ENCODE data around the gene IRF2BPL.

Gene IRF2BPL

GRCh38 chr14:77028384-77029231, at the start of gene IRF2BPL:
Gene IRF2BPL (minus strand): TSS chr14:77028708. CDS start chr14:77027792, 916 bp downstream.
- no peaks in the 10 kb centered on the region for H3K27me3 ChIP-seq (ENCODE audit: control insufficient read depth in 1 of 2, insufficient read depth in 2 of 2, low read length in 2 of 2)
- H3K36me3 ChIP-seq (ENCODE audit: insufficient read depth, low read length) = peaks cover 12% of the 10 kb centered on the region
- H3K9ac ChIP-seq (ENCODE audit: low read length) = peak within 1 kb of the TSS; percentile 78
- H3K9me3 ChIP-seq (ENCODE audit: low read length) = no peaks in the 10 kb centered on the region
- H3K4me3 ChIP-seq (ENCODE audit: low read depth in 1 of 2, low read length in 2 of 2) = peak within 1 kb of the TSS; percentile 74 to 88
- peaks cover 46% of the 10 kb centered on the region for H3K4me1 ChIP-seq (ENCODE audit: insufficient read depth, low read length)
- H3K27ac ChIP-seq (ENCODE audit: low read depth, low read length) = peak within 1 kb of the TSS; percentile 100

- no peaks in the 10 kb centered on the region for H3K27me3 ChIP-seq (ENCODE audit: control insufficient read depth in 1 of 2, insufficient read depth in 2 of 2, low read length in 2 of 2)
- H3K27ac ChIP-seq (ENCODE audit: low read depth, low read length) = no peak overlapping the region
- H3K4me1 ChIP-seq (ENCODE audit: insufficient read depth, low read length) = peaks cover 3% of the 10 kb centered on the region
- no peaks in the 10 kb centered on the region for H3K9me3 ChIP-seq (ENCODE audit: low read length)
- no peak overlapping the region for H3K9ac ChIP-seq (ENCODE audit: low read length)
- no peak overlapping the region for H3K4me3 ChIP-seq (ENCODE audit: low read depth in 1 of 2, low read length in 2 of 2)
- no peaks in the 10 kb centered on the region for H3K36me3 ChIP-seq (ENCODE audit: insufficient read depth, low read length)
Measured at GRCh38 chr14:77077040-77077439, 48.5 kb upstream of the IRF2BPL start.

- no peaks in the 10 kb centered on the region for H3K9me3 ChIP-seq (ENCODE audit: low read length)
- no peak overlapping the region for H3K9ac ChIP-seq (ENCODE audit: low read length)
- no peaks in the 10 kb centered on the region for H3K27me3 ChIP-seq (ENCODE audit: control insufficient read depth in 1 of 2, insufficient read depth in 2 of 2, low read length in 2 of 2)
- no peak overlapping the region for H3K4me3 ChIP-seq (ENCODE audit: low read depth in 1 of 2, low read length in 2 of 2)
- no peaks in the 10 kb centered on the region for H3K36me3 ChIP-seq (ENCODE audit: insufficient read depth, low read length)
- H3K4me1 ChIP-seq (ENCODE audit: insufficient read depth, low read length) = peaks cover 3% of the 10 kb centered on the region
- H3K27ac ChIP-seq (ENCODE audit: low read depth, low read length) = no peak overlapping the region
Measured at GRCh38 chr14:77076113-77076631, 47.7 kb upstream of the IRF2BPL start.

- Histone ChIP-seq H3K27me3 (ENCODE audit: control insufficient read depth in 1 of 2, insufficient read depth in 2 of 2, low read length in 2 of 2) (no peaks in the 10 kb centered on the region), H3K27ac (ENCODE audit: low read depth, low read length) (no peak overlapping the region)
Measured at GRCh38 chr14:77074969-77075368, 46.5 kb upstream of the IRF2BPL start.

GRCh38 chr14:77071938-77072388, 43.5 kb upstream of the IRF2BPL start:
- H3K27ac ChIP-seq (ENCODE audit: low read depth, low read length) = no peak overlapping the region

More at GRCh38 chr14:77074969-77075368, 46.5 kb upstream of the IRF2BPL start:
- no peak overlapping the region for H3K4me3 ChIP-seq (ENCODE audit: low read depth in 1 of 2, low read length in 2 of 2)
- no peak overlapping the region for H3K9ac ChIP-seq (ENCODE audit: low read length)
- no peaks in the 10 kb centered on the region for H3K36me3 ChIP-seq (ENCODE audit: insufficient read depth, low read length)
- H3K9me3 ChIP-seq (ENCODE audit: low read length) = no peaks in the 10 kb centered on the region
- peaks cover 10% of the 10 kb centered on the region for H3K4me1 ChIP-seq (ENCODE audit: insufficient read depth, low read length)

GRCh38 chr14:77069551-77069950, 41.0 kb upstream of the IRF2BPL start:
- no peaks in the 10 kb centered on the region for H3K9me3 ChIP-seq (ENCODE audit: low read length)
- H3K27ac ChIP-seq (ENCODE audit: low read depth, low read length) = no peak overlapping the region
- no peaks in the 10 kb centered on the region for H3K36me3 ChIP-seq (ENCODE audit: insufficient read depth, low read length)
- no peaks in the 10 kb centered on the region for H3K27me3 ChIP-seq (ENCODE audit: control insufficient read depth in 1 of 2, insufficient read depth in 2 of 2, low read length in 2 of 2)
- H3K9ac ChIP-seq (ENCODE audit: low read length) = no peak overlapping the region
- H3K4me1 ChIP-seq (ENCODE audit: insufficient read depth, low read length) = peaks cover 27% of the 10 kb centered on the region
- no peak overlapping the region for H3K4me3 ChIP-seq (ENCODE audit: low read depth in 1 of 2, low read length in 2 of 2)

More at GRCh38 chr14:77071938-77072388, 43.5 kb upstream of the IRF2BPL start:
- Histone ChIP-seq H3K27me3 (ENCODE audit: control insufficient read depth in 1 of 2, insufficient read depth in 2 of 2, low read length in 2 of 2) (no peaks in the 10 kb centered on the region), H3K4me3 (ENCODE audit: low read depth in 1 of 2, low read length in 2 of 2) (no peak overlapping the region), H3K4me1 (ENCODE audit: insufficient read depth, low read length) (peaks cover 30% of the 10 kb centered on the region), H3K36me3 (ENCODE audit: insufficient read depth, low read length) (no peaks in the 10 kb centered on the region), H3K9ac (ENCODE audit: low read length) (no peak overlapping the region), H3K9me3 (ENCODE audit: low read length) (no peaks in the 10 kb centered on the region)

DNA sequence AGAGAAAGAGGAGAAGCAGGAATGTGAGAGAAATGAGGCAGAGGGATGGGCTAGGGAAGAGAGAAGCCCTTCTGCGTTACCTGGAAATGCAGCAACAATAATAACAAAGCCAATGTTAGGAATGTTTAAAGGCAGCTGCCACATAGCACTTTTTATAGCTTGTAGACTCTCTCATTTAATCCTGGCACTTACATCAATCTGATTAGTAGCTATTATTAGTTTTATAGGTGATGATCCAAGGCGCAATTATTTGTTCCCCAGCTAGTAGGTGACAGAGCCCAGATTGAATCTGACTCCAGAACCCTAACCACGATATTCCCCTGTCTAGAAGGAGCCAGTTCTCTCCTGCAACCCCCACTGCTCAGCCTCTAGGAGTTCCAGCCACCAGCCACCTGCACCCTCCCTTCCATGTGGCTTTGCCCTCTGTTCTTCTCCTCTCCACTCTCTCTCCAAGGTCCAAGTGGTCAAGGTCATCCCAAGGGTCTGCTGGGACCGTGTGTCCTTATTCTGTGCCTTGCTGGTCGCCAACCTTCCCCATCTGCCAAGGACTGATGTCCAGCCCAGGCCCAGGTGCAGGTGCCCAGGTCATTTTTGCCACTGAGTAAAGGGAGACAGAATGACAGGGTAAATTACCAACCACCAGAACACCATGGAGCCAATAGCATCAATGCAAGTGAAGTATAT, 40.2 kb upstream of the IRF2BPL start:
- no peak overlapping the region for H3K9ac ChIP-seq (ENCODE audit: low read length)

DNA sequence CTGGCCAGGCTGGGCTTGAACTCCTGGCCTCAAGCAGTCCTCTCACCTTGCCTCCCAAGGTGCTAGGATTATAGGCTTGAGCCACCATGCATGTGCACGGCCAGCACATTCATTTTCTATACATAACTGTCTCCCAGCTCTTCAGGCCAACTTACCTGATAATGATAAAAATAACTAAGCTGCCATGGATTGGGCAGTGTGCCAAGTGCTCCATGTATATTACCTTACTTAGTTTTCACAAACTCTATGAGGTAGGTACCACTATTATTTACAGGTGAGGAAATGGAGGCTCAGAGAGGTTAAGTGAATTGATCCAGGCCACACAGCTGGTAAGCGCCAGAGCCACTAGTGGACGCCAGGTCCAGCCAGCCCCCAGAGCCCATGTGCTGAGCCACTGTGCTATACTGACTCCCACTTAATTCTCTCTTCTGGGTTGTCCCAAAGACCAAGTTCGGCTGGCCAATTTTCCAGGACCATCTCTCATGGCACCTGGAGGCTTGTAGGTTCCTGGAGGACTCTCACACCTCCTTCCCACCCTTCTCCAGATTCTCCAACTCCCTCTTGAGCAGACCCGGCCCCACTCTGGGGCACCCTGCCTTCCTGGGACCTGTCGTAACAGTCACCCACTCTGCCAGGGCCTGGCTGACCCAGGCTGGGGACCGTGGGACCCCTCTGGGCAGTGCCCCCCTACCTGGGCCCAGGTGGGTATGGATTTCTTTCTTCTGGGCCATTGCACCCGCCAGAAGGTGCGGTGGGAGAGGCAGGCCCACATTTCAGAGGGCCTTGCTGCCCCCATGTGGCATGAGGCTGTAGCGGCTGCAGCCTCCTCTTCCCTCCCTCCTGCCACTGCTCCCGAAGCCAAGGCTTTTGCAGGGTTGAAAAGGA, 39.4 kb upstream of the IRF2BPL start:
- H3K36me3 ChIP-seq (ENCODE audit: insufficient read depth, low read length) = no peaks in the 10 kb centered on the region
- no peaks in the 10 kb centered on the region for H3K27me3 ChIP-seq (ENCODE audit: control insufficient read depth in 1 of 2, insufficient read depth in 2 of 2, low read length in 2 of 2)
- H3K9ac ChIP-seq (ENCODE audit: low read length) = no peak overlapping the region
- H3K27ac ChIP-seq (ENCODE audit: low read depth, low read length) = no peak overlapping the region
- no peaks in the 10 kb centered on the region for H3K9me3 ChIP-seq (ENCODE audit: low read length)
- H3K4me3 ChIP-seq (ENCODE audit: low read depth in 1 of 2, low read length in 2 of 2) = no peak overlapping the region
- H3K4me1 ChIP-seq (ENCODE audit: insufficient read depth, low read length) = peaks cover 27% of the 10 kb centered on the region

More for the DNA sequence above, 40.2 kb upstream of the IRF2BPL start:
- Histone ChIP-seq H3K9me3 (ENCODE audit: low read length) (no peaks in the 10 kb centered on the region), H3K36me3 (ENCODE audit: insufficient read depth, low read length) (no peaks in the 10 kb centered on the region), H3K27me3 (ENCODE audit: control insufficient read depth in 1 of 2, insufficient read depth in 2 of 2, low read length in 2 of 2) (no peaks in the 10 kb centered on the region), H3K4me1 (ENCODE audit: insufficient read depth, low read length) (peaks cover 27% of the 10 kb centered on the region), H3K27ac (ENCODE audit: low read depth, low read length) (no peak overlapping the region), H3K4me3 (ENCODE audit: low read depth in 1 of 2, low read length in 2 of 2) (no peak overlapping the region)

DNA sequence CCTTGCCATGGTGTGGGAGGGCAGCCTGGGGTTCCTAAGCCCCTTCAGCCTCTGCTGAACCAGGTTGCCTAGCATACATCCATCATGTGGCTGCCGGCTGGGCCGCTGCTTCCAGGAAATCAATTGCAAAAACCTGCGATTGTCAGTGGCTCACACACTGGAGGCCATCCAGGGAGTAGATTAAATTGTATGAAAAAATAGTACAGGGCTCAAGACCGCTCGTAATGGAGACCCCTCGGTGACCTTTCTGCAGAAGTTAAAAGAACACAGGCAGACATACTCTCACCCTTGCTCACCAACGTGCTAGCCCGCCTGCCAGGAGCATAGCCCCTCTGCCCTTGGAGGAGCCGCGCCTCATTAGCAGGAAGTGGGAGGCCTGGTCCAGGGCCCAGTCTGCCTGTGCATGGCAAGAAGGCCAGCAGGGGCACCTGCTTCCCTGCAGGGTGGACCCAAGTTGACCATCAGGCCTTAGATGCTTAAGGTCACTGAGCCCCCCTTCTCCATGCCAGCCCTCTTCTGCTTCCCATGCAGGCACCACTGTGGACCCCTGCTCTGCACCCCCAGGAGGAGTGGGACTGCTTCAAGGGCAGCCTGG, 38.2 kb upstream of the IRF2BPL start:
- H3K27ac ChIP-seq (ENCODE audit: low read depth, low read length) = no peak overlapping the region
- no peaks in the 10 kb centered on the region for H3K9me3 ChIP-seq (ENCODE audit: low read length)
- no peak overlapping the region for H3K9ac ChIP-seq (ENCODE audit: low read length)
- no peaks in the 10 kb centered on the region for H3K36me3 ChIP-seq (ENCODE audit: insufficient read depth, low read length)
- no peak overlapping the region for H3K4me3 ChIP-seq (ENCODE audit: low read depth in 1 of 2, low read length in 2 of 2)
- peaks cover 27% of the 10 kb centered on the region for H3K4me1 ChIP-seq (ENCODE audit: insufficient read depth, low read length)
- no peaks in the 10 kb centered on the region for H3K27me3 ChIP-seq (ENCODE audit: control insufficient read depth in 1 of 2, insufficient read depth in 2 of 2, low read length in 2 of 2)

GRCh38 chr14:77065851-77066577, 37.5 kb upstream of the IRF2BPL start:
- no peak overlapping the region for H3K9ac ChIP-seq (ENCODE audit: low read length)
- H3K27ac ChIP-seq (ENCODE audit: low read depth, low read length) = no peak overlapping the region
- H3K9me3 ChIP-seq (ENCODE audit: low read length) = no peaks in the 10 kb centered on the region
- peaks cover 27% of the 10 kb centered on the region for H3K4me1 ChIP-seq (ENCODE audit: insufficient read depth, low read length)
- H3K4me3 ChIP-seq (ENCODE audit: low read depth in 1 of 2, low read length in 2 of 2) = no peak overlapping the region
- H3K27me3 ChIP-seq (ENCODE audit: control insufficient read depth in 1 of 2, insufficient read depth in 2 of 2, low read length in 2 of 2) = no peaks in the 10 kb centered on the region
- no peaks in the 10 kb centered on the region for H3K36me3 ChIP-seq (ENCODE audit: insufficient read depth, low read length)
